Central memory CD8-positive, alpha-beta T cell (primary cell): Measurements from ENCODE around the gene PCDH8.

Source experiments
- ATAC-seq: fragments of 150-1000 bp; cut with Tn5 transposase; replicated peaks from 2 replicates; pipeline ENCODE4 v1.10.0; 2022; ENCODE audit warnings: mild to moderate bottlenecking, moderate FRiP score, moderate number of reproducible peaks; ENCODE audit not compliant: poor library complexity, severe bottlenecking; ENCODE audit errors: extremely low read depth
- DNase-seq, 2 donors: peaks; one replicate each; pipeline ENCODE4 v3.0.0; 2021; ENCODE audit warnings: low spot score in 2 of 2
- H3K27ac Mint-ChIP-seq: one replicate; pipeline ENCODE4 v1.8.0; 2022; ENCODE audit warnings: low read depth, mild to moderate bottlenecking, moderate library complexity, mixed read lengths
- H3K27me3 Mint-ChIP-seq: one replicate; pipeline ENCODE4 v1.8.0; 2022; ENCODE audit warnings: mixed read lengths
- H3K36me3 Mint-ChIP-seq: one replicate; pipeline ENCODE4 v1.8.0; 2022; ENCODE audit warnings: mild to moderate bottlenecking, moderate library complexity, mixed read lengths; ENCODE audit not compliant: insufficient read depth
- H3K4me1 Mint-ChIP-seq: one replicate; pipeline ENCODE4 v1.8.0; 2022; ENCODE audit warnings: mixed read lengths
- H3K4me3 Mint-ChIP-seq: one replicate; pipeline ENCODE4 v1.8.0; 2022; ENCODE audit warnings: mild to moderate bottlenecking, moderate library complexity, mixed read lengths
- H3K9me3 Mint-ChIP-seq: one replicate; pipeline ENCODE4 v1.8.0; 2022; ENCODE audit warnings: mixed read lengths

PCDH8 gene

GRCh38 chr13:52798770-52799430 lies 49.5 kb downstream of the PCDH8 start:
- Mint-ChIP-seq H3K36me3 (no peaks in the 10 kb centered on the region), H3K9me3 (no peaks in the 10 kb centered on the region), H3K4me1 (no peaks in the 10 kb centered on the region), H3K27ac (no peak overlapping the region), H3K4me3 (no peak overlapping the region), H3K27me3 (peaks cover 63% of the 10 kb centered on the region)
- DNase-seq, result no peak
- ATAC-seq, result no peak

GRCh38 chr13:52797176-52797575 lies 51.3 kb downstream of the PCDH8 start:
- no peak overlapping the region for H3K27ac Mint-ChIP-seq
- H3K36me3 Mint-ChIP-seq, result no peaks in the 10 kb centered on the region
- peaks cover 49% of the 10 kb centered on the region for H3K27me3 Mint-ChIP-seq
- H3K4me3 Mint-ChIP-seq, result no peak overlapping the region
- H3K4me1 Mint-ChIP-seq, result no peaks in the 10 kb centered on the region
- DNase-seq, result no peak
- ATAC-seq, result no peak
- H3K9me3 Mint-ChIP-seq, result no peaks in the 10 kb centered on the region

GRCh38 chr13:52794589-52794988 lies 53.9 kb downstream of the PCDH8 start:
- ATAC-seq (no peak), DNase-seq (no peak)
- H3K4me1 Mint-ChIP-seq, result no peaks in the 10 kb centered on the region
- H3K27me3 Mint-ChIP-seq, result peaks cover 59% of the 10 kb centered on the region
- H3K36me3 Mint-ChIP-seq, result no peaks in the 10 kb centered on the region
- no peak overlapping the region for H3K27ac Mint-ChIP-seq
- H3K4me3 Mint-ChIP-seq, result no peak overlapping the region
- no peaks in the 10 kb centered on the region for H3K9me3 Mint-ChIP-seq

- H3K9me3 Mint-ChIP-seq, result no peaks in the 10 kb centered on the region
- no peak overlapping the region for H3K27ac Mint-ChIP-seq
- no peaks in the 10 kb centered on the region for H3K4me1 Mint-ChIP-seq
- H3K4me3 Mint-ChIP-seq, result no peak overlapping the region
- no peaks in the 10 kb centered on the region for H3K36me3 Mint-ChIP-seq
- peaks cover 51% of the 10 kb centered on the region for H3K27me3 Mint-ChIP-seq
- ATAC-seq (no peak), DNase-seq (no peak)
These were observed 54.9 kb downstream of the PCDH8 start for GRCh38 chr13:52793515-52794061.
